RWPE2 (cell line): ENCODE results near the gene MRPL46.

ENCODE experiments used
- ATAC-seq: fragments of 200-7000 bp; cut with Tn5 transposase; 3 replicates; pipeline ENCODE4 v1.9.1; 2021; ENCODE audit warnings: low read depth
- DNase-seq: peaks from one replicate; pipeline ENCODE4 v3.0.0-alpha.2; 2020; ENCODE audit warnings: low spot score
- H3K27ac ChIP-seq: fragments of 450-650 bp; 2 replicates; pipeline ENCODE4 v1.5.1; 2017; ENCODE audit warnings: mild to moderate bottlenecking; ENCODE audit not compliant: poor library complexity, severe bottlenecking
- H3K27me3 ChIP-seq: fragments of 250-450 bp; sonication (Bioruptor Pico); 2 replicates; pipeline ENCODE4 v1.5.1; 2021; ENCODE audit warnings: mild to moderate bottlenecking, moderate library complexity; ENCODE audit not compliant: insufficient read depth, poor library complexity, severe bottlenecking
- H3K36me3 ChIP-seq: fragments of 250-450 bp; sonication (Bioruptor Pico); 2 replicates; pipeline ENCODE4 v1.5.1; 2020; ENCODE audit warnings: low read depth, mild to moderate bottlenecking, moderate library complexity
- H3K4me1 ChIP-seq: fragments of 250-450 bp; sonication (Bioruptor Pico); 2 replicates; pipeline ENCODE4 v1.5.1; 2021; ENCODE audit warnings: mild to moderate bottlenecking, moderate library complexity; ENCODE audit not compliant: insufficient read depth, poor library complexity, severe bottlenecking
- H3K4me3 ChIP-seq: fragments of 250-450 bp; sonication (Bioruptor Pico); 2 replicates; pipeline ENCODE4 v1.5.1; 2021; ENCODE audit warnings: mild to moderate bottlenecking, moderate library complexity; ENCODE audit not compliant: severe bottlenecking
- H3K9me3 ChIP-seq: fragments of 250-450 bp; sonication (Bioruptor Pico); 2 replicates; pipeline ENCODE4 v1.5.1; 2021; ENCODE audit warnings: mild to moderate bottlenecking, moderate library complexity; ENCODE audit not compliant: severe bottlenecking
- CTCF ChIP-seq: fragments of 450-650 bp; IDR thresholded peaks from one replicate; pipeline ENCODE4 v1.5.1; 2017; ENCODE audit warnings: mild to moderate bottlenecking, moderate library complexity; ENCODE audit not compliant: poor library complexity, severe bottlenecking

Gene MRPL46

GRCh38 chr15:88448991-88449461 lies 18.2 kb downstream of the MRPL46 start:
- Histone ChIP-seq H3K27me3 (no peaks in the 10 kb centered on the region), H3K27ac (no peak overlapping the region), H3K36me3 (no peaks in the 10 kb centered on the region), H3K4me3 (no peak overlapping the region), H3K9me3 (no peaks in the 10 kb centered on the region), H3K4me1 (no peaks in the 10 kb centered on the region)
- no peak for ATAC-seq
- TF ChIP-seq CTCF = no peak
- no peak for DNase-seq

- no peaks in the 10 kb centered on the region for H3K36me3 ChIP-seq
- H3K27me3 ChIP-seq = peaks cover 5% of the 10 kb centered on the region
- DNase-seq (no peak), ATAC-seq (no peak)
- no peak for TF ChIP-seq CTCF
- H3K4me3 ChIP-seq = no peak overlapping the region
- no peaks in the 10 kb centered on the region for H3K9me3 ChIP-seq
- no peaks in the 10 kb centered on the region for H3K4me1 ChIP-seq
- no peak overlapping the region for H3K27ac ChIP-seq
These were observed 19.4 kb downstream of the MRPL46 start for GRCh38 chr15:88447741-88448140.

GRCh38 chr15:88447206-88447605 lies 20.0 kb downstream of the MRPL46 start:
- H3K4me3 ChIP-seq = no peak overlapping the region
- TF ChIP-seq CTCF = no peak
- ATAC-seq (no peak; the same call in 2 of the 3 replicates), DNase-seq (no peak)
- no peaks in the 10 kb centered on the region for H3K9me3 ChIP-seq
- no peaks in the 10 kb centered on the region for H3K4me1 ChIP-seq
- no peak overlapping the region for H3K27ac ChIP-seq
- H3K36me3 ChIP-seq = no peaks in the 10 kb centered on the region
- peaks cover 5% of the 10 kb centered on the region for H3K27me3 ChIP-seq

- DNase-seq = no peak
- peaks cover 5% of the 10 kb centered on the region for H3K27me3 ChIP-seq
- no peaks in the 10 kb centered on the region for H3K4me1 ChIP-seq
- TF ChIP-seq CTCF = no peak
- ATAC-seq = no peak
- H3K36me3 ChIP-seq = no peaks in the 10 kb centered on the region
- H3K4me3 ChIP-seq = no peak overlapping the region
- no peak overlapping the region for H3K27ac ChIP-seq
- no peaks in the 10 kb centered on the region for H3K9me3 ChIP-seq
These were observed 26.0 kb downstream of the MRPL46 start for GRCh38 chr15:88441076-88441730.

- no peak for DNase-seq
- no peaks in the 10 kb centered on the region for H3K36me3 ChIP-seq
- TF ChIP-seq CTCF = no peak
- ATAC-seq = peak; percentile 82
- no peaks in the 10 kb centered on the region for H3K9me3 ChIP-seq
- no peak overlapping the region for H3K27ac ChIP-seq
- H3K4me1 ChIP-seq = no peaks in the 10 kb centered on the region
- peaks cover 7% of the 10 kb centered on the region for H3K27me3 ChIP-seq
- no peak overlapping the region for H3K4me3 ChIP-seq
These were observed 27.2 kb downstream of the MRPL46 start for GRCh38 chr15:88440021-88440420.
